ENCODE measurements around the gene TIFAB.
"Not testable (repeated sequence)": the region's sequence is repeated elsewhere in the genome, so short reads cannot be mapped to it uniquely, and the experiment has no call there.

The TIFAB gene, protein sequence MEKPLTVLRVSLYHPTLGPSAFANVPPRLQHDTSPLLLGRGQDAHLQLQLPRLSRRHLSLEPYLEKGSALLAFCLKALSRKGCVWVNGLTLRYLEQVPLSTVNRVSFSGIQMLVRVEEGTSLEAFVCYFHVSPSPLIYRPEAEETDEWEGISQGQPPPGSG

DNA sequence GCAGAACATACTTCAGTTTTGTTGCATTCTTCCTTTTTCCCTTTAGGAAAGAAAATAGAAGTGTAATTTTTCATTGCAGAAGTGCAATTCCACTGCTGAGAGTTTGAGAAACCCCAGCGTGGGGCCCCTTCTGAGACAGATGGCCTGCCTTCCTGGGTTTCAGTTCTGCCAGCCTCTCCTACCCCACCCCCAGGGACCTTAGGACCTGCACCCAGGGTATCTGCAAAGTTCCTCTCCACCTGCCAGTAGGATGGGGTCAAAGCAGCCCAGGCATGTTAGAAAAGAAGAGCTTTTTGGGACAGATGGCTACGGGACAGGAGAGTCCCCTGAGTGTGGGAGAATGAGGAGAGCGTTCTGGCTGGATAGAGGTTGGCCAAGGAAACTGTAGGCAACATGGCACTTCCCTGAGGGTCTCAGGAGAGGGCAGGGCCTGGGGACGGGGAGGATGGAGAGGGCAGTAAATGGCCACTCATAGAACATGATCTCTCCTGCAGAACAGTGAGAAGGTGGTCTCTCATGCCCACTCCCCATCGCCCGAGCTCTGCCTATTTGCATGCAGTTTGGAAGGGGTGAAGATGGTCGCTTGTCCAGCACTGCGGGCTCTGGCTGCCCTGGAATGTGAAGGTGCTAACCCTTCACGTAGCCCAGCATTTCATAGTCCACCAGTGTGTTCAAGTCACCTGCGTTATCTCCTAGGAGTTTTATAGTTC, at the start of gene TIFAB:
TIFAB (minus strand) TSS at position 31 of the 710 bp plus-strand sequence. CDS start 2,412 bp downstream, outside the sequence.
- no peak for DNase-seq (ENCODE audit: low spot score)

DNA sequence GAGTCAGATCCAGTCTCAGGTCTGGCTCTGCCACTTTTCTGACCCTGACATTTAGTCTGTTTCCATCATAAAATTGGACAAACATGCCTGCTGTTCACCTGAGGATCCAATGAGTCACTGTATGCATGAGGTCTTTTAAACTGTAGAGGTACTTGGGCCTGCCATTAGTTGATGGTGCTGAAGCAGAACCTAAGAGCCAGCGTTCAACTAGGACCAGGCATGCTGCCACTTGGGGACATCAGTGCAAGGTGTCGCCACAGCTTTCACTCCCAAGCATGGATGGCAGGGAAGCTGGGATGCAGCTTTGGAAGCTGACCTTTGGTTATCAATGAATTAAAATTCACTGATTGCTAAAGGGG, 46.5 kb upstream of the TIFAB start:
- no peak for DNase-seq (ENCODE audit: low spot score)

DNA sequence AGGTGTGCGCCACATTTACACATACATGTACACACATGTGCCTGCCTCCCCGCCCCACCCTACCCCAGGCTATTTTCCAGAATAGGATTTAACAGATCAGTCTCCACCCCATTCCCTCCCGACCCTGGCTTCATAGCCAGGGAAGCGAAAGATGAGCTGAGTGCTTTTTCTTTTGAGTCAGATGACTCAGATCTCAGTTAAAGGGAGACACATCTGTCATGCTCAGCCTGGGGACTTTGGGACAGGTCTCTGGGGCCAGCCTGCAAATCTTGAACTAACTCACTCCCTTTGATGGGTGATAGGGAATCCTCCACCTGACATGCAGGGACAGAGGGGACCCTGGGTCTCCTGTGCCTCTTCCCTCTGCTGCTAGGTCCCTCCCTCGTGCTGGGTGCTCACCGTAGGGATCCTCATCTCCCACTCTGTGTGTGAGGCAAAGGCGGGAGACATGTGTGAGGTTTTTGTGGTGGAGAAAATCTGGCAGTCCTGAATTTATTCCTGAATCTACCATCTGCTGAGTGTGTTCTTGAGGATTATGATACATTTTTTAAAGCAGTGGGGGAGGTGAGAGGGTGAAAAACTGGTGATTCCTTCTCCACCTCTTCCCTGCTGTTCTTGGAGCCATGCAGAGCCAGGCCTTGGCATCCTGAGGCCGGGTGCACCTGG, 46.0 kb upstream of the TIFAB start:
- no peak for DNase-seq (ENCODE audit: low spot score)

DNA sequence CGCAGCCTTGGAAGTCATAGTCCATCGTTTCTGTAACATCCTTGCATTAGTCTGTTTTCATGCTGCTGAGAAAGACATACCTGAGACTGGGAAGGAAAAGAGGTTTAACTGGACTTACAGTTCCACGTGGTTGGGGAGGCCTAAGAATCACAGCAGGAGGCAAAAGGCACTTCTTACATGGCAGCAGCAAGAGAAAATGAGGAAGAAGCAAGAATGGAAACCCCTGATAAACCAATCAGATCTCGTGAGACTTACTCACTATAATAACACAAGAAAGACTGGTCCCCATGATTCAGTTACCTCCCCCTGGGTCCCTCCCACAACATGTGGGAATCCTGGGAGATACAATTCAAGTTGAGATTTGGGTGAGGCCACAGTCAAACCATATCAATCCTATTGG, 43.4 kb upstream of the TIFAB start:
- not testable (repeated sequence) for DNase-seq (ENCODE audit: low spot score)

DNA sequence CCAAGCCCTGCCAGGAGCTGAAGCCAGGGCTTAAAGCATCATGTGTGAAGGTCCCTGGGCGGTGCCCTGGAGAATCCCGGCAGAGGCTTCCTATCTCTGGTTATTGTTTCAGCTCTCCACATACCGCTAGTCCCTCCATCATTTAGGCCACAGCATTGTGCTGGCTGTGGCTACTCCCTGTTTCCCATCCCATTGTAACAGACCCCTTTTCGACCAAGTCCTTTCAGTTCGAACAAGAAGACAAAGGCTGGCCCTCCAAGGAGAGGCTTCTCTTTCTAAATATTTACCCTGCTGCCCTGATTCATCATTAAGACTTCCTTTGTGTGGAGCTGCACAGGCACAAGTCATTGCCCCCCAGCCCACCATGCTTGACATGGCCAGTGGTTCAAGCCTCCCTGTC, 42.0 kb upstream of the TIFAB start:
- DNase-seq (ENCODE audit: low spot score) = no peak

GRCh38 chr5:135493406-135494180, 41.4 kb upstream of the TIFAB start:
- no peak for DNase-seq (ENCODE audit: low spot score)

DNA sequence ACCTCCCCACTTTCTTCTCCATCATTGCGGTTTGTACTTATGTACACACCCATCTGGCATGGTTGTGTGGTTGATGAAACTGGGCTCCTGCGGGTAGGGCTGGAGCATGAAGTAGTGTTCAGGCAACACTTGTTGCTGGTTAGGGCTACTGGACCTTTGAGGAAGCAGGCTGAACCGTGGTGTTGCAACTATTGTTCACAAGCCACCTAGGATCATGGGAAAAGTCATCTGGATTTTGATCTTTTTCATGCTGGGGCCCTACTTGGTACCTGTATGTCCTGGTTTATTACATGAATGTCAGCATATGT, 40.1 kb upstream of the TIFAB start:
- no peak for DNase-seq (ENCODE audit: low spot score)

DNA sequence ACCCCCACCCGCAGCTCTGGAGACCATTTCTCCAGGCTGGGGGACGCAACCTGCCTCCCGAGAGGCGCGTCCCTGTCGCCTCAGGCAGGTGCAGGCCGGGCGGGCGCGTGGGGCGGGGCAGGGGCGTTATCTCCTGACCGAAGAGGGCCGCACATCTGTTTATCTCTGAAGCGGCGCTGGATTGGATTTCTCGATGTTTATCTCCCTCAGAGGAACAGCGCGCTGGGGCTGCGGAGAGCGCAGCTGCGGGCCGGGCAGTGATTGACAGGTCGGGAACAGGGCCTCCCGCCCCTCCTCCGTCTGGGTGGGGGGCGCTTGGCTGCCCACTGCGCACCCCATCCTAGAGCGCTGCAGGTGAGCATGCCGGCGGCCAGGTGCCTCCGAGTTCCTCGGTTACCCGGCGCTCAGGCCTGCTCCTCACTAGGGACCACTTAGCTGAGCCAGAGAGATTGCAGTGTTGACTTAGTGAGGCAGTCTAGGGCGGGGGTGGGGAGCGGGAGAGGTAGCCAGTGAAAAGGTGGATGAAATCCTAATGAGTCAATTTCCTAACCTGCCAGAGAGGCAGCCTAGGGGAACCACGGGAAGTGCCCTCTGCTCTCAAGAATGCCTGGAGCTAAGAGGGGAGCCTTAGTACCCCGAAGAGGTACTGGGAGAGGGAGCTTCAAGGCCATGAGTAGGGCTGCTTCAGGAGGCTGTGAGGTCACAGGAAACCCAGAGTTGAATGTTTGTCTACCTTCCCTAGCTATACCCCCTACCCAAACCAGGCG, 39.6 kb upstream of the TIFAB start:
- peak; percentile 52 for DNase-seq (ENCODE audit: low spot score)

GRCh38 chr5:135491038-135491551, 38.9 kb upstream of the TIFAB start:
- no peak for DNase-seq (ENCODE audit: low spot score)

GRCh38 chr5:135490245-135491037, 38.3 kb upstream of the TIFAB start:
- DNase-seq (ENCODE audit: low spot score) = no peak

DNA sequence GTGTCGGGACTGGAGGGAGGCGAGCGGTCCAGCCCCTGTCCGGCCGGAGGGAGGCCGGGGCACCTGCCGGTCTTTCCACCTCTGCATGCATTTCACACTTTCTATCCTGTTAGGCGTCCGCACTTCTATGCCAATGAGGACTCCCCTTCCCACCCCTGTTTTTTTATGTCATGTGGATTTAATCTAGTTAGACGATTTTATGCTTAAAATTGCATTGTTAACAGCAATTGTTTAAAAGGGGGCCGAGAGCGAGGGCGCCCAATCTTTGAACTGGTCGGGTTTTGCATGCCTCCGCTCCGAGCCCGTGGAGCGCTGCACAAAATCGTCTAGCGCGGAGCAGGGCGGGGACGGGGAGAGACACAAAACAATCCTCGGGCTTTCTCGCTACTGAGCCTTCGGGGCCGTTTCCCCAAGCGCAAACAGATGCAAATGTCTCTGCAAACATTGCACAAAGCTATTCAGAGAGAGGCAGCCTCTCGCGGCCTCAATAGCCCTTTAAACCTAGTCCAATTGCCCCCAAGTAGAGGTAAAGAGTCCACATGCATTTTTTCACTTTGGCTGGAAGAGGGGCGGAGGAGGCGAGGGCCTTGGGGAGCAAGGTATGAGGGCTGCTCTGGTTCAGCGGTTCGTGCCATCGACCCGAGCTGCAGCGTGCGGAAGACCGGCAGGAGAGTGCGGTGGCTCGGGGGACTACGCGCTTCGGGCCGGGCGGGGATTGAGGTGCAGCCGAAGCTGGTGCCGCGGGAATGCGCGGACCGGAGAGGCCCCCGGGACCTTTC, 37.5 kb upstream of the TIFAB start:
- DNase-seq (ENCODE audit: low spot score) = peak; percentile 48

DNA sequence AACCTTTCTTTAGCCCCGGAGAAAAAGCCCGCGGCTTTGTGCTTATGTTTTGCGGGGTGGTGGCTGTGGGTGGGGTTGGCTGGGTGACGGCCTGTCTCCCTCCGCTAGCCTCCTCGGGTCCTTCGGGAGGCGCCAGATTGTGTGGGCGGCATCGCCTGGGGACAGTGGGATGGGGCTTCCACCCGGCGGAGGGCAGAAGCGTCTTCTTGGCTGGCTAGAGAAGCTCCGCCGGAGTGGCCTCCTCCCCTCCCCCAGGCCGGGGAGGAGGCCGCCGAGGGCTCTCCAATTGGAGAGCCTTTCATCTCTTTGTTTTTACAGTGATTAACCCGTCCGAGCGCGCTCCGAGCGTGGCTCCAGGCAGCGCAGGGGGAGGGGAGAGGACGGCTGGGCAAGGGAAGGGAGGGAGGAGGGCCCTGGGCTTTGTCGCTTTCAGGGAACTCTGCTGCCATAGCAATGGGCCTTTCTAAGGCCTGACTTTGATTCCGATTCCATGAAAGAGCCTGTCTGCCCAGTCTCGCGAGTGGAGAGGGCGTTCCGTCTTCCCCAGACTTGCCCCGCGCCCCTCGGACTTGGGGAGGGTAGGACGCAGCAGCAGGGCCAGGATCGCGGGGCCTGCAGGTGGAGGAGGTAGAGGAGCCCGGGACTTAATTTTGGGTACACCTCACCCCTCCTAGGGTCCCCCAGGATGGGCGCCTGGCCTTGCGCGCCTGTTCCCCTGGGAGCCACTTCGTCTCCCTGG, 36.7 kb upstream of the TIFAB start:
- DNase-seq (ENCODE audit: low spot score) = peak; percentile 35

DNA sequence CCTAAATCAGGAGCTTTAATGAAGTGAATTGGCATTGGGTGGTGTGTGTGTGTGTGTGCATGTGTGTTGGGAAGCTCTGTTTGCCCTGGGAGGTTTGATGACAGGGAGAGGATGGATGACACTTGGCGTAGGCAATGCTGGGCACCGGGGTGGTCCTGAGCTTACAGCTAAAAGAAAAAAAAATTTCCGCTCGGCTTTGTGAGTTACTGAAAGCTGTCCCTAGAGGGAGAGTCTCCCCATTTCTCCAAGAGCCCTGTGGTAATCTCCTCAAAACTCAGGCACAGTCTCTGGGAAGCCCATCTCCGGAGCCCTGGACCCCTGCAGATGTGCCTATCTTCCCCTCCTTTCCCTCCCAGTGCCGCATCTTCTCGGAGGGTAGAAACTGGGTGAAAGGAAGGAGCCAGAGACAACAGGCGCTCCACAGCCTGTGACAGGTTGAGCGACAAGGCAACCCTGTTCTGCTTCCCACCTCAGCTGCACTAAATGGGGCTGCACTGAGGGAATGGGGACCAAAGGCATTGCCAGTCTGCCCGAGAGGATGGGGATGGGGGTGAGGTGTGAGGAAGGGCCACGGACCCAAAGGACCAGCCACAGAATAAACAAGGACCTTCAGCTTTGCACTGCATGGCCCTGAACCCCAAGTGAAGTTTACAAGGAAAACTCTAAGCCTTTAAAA, 35.8 kb upstream of the TIFAB start:
- no peak for DNase-seq (ENCODE audit: low spot score)

DNA sequence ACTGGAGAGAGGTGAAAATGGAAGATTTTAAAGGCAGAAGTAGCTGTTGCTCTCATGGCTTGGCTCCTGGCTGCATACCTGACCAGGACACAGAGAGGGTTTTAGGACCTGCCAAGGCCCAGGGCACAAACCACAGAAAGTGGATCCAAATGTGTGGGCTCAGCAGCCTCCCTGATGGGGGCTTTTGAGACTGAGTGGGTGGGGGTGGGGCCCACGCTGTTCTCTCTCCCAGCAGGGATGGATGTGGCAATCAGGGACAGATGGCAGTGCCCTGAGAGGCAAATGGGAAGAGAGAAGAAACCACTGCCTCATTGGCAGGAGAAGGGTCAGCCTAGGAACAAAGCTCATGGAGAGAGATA, 34.9 kb upstream of the TIFAB start:
- no peak for DNase-seq (ENCODE audit: low spot score)

GRCh38 chr5:135486131-135487036, 34.2 kb upstream of the TIFAB start:
- DNase-seq (ENCODE audit: low spot score) = no peak

DNA sequence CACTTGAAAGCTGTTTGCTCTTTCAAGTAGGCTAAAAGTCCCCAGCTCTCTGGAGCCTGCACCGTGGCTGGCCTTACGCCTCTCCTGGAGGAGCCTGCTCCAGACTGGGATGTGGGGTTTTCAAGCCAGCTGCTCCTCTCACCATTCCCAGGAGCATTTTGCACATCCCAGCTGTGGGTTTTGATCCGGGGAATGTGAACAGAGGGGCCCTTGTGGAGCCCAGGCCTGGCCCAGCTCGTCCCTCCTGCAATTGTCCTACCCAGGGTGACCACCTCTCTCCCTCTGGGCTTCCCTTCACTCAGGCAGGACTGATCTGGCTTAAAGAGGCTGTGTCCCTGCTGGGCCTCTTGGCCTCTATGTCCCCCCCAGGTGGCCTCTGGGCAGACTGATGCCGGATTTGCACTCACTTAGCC, 32.5 kb upstream of the TIFAB start:
- DNase-seq (ENCODE audit: low spot score) = no peak

DNA sequence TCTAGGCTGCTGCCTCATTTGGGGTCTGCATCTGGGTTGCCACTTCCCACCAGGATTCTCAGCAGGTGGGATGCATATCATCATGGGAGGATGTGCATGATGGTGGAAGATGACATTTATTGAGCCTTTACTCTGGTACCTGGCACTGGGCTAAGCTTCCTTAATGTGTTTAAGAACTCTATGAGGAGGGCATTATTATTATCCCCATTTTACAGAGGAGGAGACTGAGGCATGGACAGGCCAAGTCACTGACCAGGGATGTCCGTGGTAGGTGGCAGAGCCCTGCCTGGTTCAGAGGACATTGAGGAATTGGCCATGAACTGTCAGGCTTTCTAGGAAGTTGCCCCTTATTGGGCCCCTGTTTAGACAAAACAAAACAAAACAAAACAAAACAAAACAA, 31.1 kb upstream of the TIFAB start:
- DNase-seq (ENCODE audit: low spot score) = no peak

GRCh38 chr5:135482381-135482933, 30.3 kb upstream of the TIFAB start:
- DNase-seq (ENCODE audit: low spot score) = no peak
